T-helper 1 cell treated with Interleukin-12 subunit alpha and Interleukin-12 subunit beta and Interleukin-4 antibody, amounts not matched to agents 30 μg/mL and 1 μg/mL, for 36 hours (primary cell): ENCODE measurements around the gene PTPRU.

Experiments
- H3K27ac Mint-ChIP-seq: one replicate; pipeline ENCODE4 v1.8.0; 2021; ENCODE audit warnings: mild to moderate bottlenecking, mixed read lengths
- H3K27me3 Mint-ChIP-seq: one replicate; pipeline ENCODE4 v1.8.0; 2021; ENCODE audit warnings: low read depth, mixed read lengths
- H3K36me3 Mint-ChIP-seq: one replicate; pipeline ENCODE4 v1.8.0; 2021; ENCODE audit warnings: low read depth, mixed read lengths
- H3K4me1 Mint-ChIP-seq: one replicate; pipeline ENCODE4 v1.8.0; 2021; ENCODE audit warnings: low read depth, mixed read lengths
- H3K4me3 Mint-ChIP-seq: one replicate; pipeline ENCODE4 v1.8.0; 2021; ENCODE audit warnings: mild to moderate bottlenecking, moderate library complexity, mixed read lengths
- H3K9me3 Mint-ChIP-seq: one replicate; pipeline ENCODE4 v1.8.0; 2021; ENCODE audit warnings: mixed read lengths

Gene PTPRU

DNA sequence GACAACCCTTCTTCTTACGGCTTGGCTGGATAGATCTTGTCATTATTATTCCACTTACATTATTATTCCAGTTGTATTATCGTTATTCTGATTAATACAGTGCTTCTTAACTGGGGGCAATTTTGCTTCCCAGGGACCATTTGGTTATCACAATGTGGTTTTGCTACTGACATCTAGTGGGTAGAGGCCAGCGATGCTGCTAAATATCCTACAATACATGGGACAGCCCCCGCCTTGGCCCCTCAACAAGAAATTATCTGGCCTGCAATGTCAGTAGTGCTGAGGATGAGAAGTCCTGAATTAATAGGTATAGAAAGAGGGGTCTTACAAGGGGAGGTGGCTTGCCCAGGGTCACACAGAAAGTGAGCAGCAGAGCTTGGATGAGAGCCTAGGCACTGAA is 105.6 kb downstream of the PTPRU start:
- Mint-ChIP-seq H3K4me3 (no peak overlapping the region), H3K27ac (no peak overlapping the region), H3K27me3 (peaks cover 20% of the 10 kb centered on the region)

DNA sequence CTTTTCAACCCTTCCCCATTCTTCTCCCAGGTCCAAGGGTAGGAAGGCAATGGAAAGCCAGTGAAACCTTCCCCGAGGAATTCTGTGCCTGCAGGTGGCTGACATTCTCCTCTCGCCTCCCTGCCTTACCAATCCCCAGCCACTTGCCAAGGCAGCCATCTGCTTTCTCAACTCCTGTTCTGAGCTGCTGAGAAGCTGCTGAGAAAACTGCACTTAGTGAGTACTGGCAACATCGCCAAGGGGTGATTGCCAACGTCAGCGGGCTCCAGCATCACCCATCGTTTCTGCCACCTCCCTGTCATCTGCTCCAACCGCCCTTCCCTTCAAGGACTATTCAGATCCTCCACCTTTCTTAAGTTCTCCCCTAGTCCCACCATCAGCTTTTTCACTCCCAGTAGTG is 106.0 kb downstream of the PTPRU start:
- peaks cover 20% of the 10 kb centered on the region for H3K27me3 Mint-ChIP-seq
- H3K27ac Mint-ChIP-seq: no peak overlapping the region
- H3K4me3 Mint-ChIP-seq: no peak overlapping the region
- H3K9me3 Mint-ChIP-seq: no peaks in the 10 kb centered on the region
- no peaks in the 10 kb centered on the region for H3K36me3 Mint-ChIP-seq
- peaks cover 3% of the 10 kb centered on the region for H3K4me1 Mint-ChIP-seq

More for the DNA sequence above, 105.6 kb downstream of the PTPRU start:
- H3K9me3 Mint-ChIP-seq: no peaks in the 10 kb centered on the region
- H3K36me3 Mint-ChIP-seq: no peaks in the 10 kb centered on the region
- H3K4me1 Mint-ChIP-seq: peaks cover 3% of the 10 kb centered on the region

DNA sequence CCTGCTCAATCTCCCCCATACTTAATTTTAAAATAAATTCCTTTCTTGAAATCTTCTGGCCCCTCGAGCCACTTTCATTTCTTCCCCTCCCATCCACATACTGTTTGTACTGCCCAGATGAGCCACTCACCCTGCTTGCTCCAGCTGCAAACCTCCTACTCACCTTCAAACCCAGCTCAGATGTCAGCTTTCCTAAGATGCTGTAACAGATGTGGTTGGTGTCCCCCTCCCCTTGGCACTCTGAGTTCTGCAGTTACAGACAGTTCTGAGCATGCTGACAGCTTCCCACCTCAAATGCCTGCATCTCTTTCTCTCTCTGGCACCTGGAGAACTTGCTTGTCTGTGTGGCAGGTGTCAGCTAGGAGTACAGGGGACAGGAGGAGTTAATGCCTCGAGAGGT is 106.7 kb downstream of the PTPRU start:
- Mint-ChIP-seq H3K4me1 (peaks cover 3% of the 10 kb centered on the region), H3K9me3 (no peaks in the 10 kb centered on the region), H3K4me3 (no peak overlapping the region), H3K27me3 (peaks cover 18% of the 10 kb centered on the region), H3K36me3 (no peaks in the 10 kb centered on the region), H3K27ac (no peak overlapping the region)

DNA sequence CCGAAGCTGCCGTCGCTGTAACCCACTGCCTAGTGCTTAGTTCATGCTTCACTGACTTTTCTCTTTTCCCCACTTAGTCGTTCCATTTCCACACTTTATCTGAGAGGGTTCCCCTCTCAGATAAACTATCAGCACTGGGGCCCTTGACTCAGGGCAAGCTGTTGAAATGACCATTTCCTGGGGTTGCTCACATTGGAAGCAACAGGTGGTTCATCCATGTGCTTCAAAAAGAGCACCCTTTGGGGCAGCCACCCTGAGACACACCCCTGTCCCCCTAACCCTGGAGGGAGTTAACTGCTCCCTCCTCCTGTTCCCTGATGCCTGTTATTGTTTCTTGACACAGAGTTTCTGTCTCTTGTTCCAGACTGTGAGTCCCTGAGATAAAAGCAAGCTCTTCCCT is 107.2 kb downstream of the PTPRU start:
- Mint-ChIP-seq H3K27me3 (peaks cover 17% of the 10 kb centered on the region), H3K9me3 (no peaks in the 10 kb centered on the region), H3K4me3 (no peak overlapping the region), H3K36me3 (no peaks in the 10 kb centered on the region), H3K4me1 (peaks cover 3% of the 10 kb centered on the region), H3K27ac (no peak overlapping the region)

DNA sequence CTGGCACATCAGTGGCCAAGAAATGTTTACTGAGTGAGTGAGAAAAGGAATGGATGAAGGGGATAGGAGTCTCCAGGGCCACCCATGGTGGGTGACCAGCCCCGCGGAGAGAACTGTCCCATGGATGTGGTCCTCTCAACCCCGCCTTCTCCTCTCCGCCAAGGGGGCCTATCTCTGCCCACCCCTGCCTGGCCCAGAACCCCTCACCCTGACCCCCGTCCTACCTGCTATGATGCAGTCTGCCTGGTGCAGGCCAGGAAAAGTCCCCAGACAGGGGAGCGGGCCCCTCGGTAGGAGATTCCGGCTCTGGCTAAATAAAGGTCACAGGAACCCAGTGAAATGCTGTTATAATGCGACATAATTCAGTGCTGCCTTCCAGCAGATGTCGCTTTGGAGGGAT is 107.6 kb downstream of the PTPRU start:
- H3K27ac Mint-ChIP-seq: no peak overlapping the region
- no peaks in the 10 kb centered on the region for H3K9me3 Mint-ChIP-seq
- peaks cover 17% of the 10 kb centered on the region for H3K27me3 Mint-ChIP-seq
- H3K4me3 Mint-ChIP-seq: no peak overlapping the region
- H3K4me1 Mint-ChIP-seq: peaks cover 3% of the 10 kb centered on the region
- H3K36me3 Mint-ChIP-seq: no peaks in the 10 kb centered on the region

DNA sequence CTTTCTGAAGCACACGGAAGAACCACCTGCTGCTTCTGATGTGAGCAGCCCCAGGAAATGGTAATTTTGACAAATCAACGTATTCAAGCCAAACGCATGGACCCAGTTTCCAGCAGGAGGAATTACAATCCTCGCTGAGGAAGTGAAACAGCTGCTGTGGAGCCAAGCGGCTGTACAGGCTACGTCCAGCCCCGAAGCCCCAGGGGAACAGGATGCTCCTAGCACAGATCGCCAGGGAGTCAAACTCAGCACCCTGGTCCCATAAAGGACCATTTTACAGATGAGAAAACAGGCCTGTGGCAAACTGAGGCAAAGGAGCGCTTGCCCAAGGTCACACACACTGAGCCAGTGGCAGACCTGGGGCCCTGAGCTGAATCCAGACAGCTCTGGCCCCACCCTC is 108.0 kb downstream of the PTPRU start:
- H3K27ac Mint-ChIP-seq: no peak overlapping the region

DNA sequence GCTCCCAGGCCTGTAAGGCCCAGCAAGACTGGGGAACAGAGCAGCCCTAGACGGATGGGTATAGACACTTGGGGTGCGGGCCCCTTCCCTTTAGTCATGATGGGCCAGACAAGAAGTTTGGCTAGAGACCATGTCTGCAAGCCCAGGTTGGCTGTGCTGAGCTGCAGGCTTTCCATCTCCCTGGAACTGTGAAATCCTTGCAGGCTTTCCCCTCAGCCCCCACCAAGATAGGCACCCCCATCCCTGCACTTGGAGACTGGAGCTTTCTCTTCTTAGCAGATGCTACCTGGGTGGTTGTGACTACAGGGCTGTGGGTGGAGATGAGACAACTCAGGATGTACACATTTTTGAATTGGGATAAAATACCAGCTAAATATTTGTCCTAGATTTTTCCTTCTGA is 110.3 kb downstream of the PTPRU start:
- Mint-ChIP-seq H3K4me1 (peaks cover under 1% of the 10 kb centered on the region), H3K27me3 (peaks cover 25% of the 10 kb centered on the region), H3K9me3 (no peaks in the 10 kb centered on the region), H3K27ac (no peak overlapping the region), H3K36me3 (no peaks in the 10 kb centered on the region), H3K4me3 (no peak overlapping the region)

More for the DNA sequence above, 108.0 kb downstream of the PTPRU start:
- H3K36me3 Mint-ChIP-seq: no peaks in the 10 kb centered on the region
- H3K9me3 Mint-ChIP-seq: no peaks in the 10 kb centered on the region
- H3K4me3 Mint-ChIP-seq: no peak overlapping the region
- peaks cover 3% of the 10 kb centered on the region for H3K4me1 Mint-ChIP-seq
- peaks cover 17% of the 10 kb centered on the region for H3K27me3 Mint-ChIP-seq

DNA sequence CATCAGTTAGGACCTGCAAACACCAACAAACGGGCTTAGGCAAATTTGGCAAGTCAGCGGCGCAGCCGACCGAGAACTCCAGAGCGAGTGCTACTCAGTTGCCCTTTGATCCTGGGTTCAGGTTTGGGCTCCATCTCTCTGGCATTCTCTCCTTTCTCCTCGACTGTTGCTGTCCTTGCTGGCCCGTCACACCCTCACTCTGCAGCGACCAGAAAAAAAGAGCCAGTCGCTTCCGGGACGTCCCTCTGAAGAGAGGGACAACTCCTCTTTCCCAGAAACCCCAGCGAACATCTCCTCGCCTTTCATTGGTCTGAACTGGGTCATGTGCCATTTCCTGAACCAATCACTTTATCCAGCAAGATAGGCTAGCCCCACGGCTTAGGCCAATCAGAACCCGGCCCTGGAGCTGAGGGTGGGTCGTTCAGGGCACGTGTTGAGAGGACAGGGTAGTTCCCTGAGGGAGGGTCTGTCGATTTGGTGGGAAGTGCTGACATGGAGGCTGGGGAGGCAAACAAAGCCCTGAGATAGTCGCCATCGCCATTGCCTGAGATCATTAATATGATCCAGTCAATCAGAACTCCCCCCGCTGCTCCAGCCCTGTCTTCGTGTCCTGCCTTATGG is 113.7 kb downstream of the PTPRU start:
- Mint-ChIP-seq H3K36me3 (no peaks in the 10 kb centered on the region), H3K4me1 (no peaks in the 10 kb centered on the region), H3K27me3 (peaks cover 18% of the 10 kb centered on the region), H3K27ac (no peak overlapping the region), H3K9me3 (no peaks in the 10 kb centered on the region), H3K4me3 (no peak overlapping the region)

DNA sequence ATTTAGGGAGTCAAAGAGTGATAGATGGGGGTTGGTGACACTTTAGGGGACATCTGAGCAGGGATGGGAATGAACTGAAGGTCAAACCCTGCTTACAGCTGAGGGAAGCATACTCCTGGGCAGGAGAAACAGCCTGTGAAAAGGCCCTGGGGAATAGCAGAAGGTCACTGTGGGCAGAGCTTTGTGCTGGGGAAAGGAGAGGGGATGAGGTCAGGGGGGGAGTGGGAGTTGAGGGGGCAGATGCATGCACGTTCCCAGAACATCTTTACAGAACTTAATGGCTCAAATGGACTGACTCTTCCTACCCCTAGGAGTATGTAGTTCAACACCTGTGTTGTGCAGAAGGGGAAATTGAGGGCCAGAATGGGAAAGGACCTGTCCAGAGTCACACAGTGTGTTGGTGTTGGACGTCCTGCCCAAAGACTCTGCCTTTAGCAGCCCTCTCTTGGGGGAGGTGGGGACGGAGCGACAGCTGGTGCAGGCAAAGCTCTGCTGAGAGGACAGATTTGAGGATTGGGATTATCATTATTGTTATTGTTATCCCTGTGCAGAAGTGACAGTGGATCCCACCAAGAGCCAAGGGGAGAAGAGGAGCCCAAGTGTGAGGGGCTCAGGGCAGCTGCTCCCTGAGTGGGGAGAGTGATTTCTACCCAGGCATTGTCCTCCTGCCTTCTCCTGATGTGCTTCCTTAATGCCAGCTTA is 116.5 kb downstream of the PTPRU start:
- no peak overlapping the region for H3K4me3 Mint-ChIP-seq
- H3K27ac Mint-ChIP-seq: no peak overlapping the region
- no peaks in the 10 kb centered on the region for H3K36me3 Mint-ChIP-seq
- H3K4me1 Mint-ChIP-seq: no peaks in the 10 kb centered on the region
- H3K9me3 Mint-ChIP-seq: no peaks in the 10 kb centered on the region
- H3K27me3 Mint-ChIP-seq: peaks cover 11% of the 10 kb centered on the region

DNA sequence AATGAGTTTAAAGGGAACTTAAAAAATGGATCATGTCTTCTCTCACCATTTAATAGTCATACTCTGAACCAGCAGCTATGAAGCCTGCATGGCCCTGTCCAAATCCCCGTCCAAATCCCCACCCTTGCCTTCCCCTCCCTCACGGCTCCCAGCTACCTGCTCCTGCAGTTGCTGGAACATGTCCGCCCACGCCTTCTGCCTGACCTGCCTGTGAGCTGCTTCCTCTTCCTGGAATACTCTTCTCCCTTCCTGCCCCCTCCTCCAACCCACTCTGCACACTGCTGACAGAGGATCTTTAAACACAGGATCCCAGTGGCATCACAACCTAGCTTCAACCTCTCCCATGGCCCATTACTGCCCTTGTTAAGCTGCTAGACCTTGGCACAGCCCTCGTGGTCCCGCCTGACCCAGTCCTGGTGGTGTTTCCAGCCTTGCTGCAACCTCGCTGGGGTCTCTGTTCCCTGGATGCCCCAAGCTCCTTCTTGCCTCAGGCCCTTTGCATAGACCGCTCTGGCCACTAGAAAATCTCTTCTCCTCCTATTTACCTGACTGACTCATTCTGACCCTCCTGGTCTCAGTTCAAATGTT is 118.3 kb downstream of the PTPRU start:
- no peaks in the 10 kb centered on the region for H3K36me3 Mint-ChIP-seq
- no peak overlapping the region for H3K27ac Mint-ChIP-seq
- no peak overlapping the region for H3K4me3 Mint-ChIP-seq
- H3K27me3 Mint-ChIP-seq: peaks cover 11% of the 10 kb centered on the region
- H3K9me3 Mint-ChIP-seq: no peaks in the 10 kb centered on the region
- no peaks in the 10 kb centered on the region for H3K4me1 Mint-ChIP-seq

DNA sequence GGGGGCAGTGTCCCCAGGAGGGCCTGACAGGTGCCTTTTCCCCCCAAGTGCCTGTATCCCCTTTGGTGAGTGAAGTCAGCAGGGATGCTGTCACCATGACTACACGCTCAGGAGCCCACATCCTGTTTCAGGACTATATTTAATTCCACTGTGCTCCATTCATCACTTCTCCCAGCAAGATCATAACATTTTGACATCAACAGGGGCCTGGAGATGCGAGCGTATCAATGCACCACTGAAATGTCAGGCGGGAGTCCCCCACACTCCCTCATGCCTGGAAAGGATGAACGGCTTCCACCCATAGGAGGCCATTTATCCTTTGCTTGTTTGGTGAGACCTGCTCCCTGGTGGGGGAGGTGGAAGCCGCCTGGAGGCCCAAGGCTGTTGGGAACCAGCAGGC is 119.1 kb downstream of the PTPRU start:
- Mint-ChIP-seq H3K4me3 (no peak overlapping the region), H3K27ac (no peak overlapping the region), H3K36me3 (no peaks in the 10 kb centered on the region), H3K4me1 (no peaks in the 10 kb centered on the region), H3K27me3 (peaks cover 11% of the 10 kb centered on the region), H3K9me3 (no peaks in the 10 kb centered on the region)

DNA sequence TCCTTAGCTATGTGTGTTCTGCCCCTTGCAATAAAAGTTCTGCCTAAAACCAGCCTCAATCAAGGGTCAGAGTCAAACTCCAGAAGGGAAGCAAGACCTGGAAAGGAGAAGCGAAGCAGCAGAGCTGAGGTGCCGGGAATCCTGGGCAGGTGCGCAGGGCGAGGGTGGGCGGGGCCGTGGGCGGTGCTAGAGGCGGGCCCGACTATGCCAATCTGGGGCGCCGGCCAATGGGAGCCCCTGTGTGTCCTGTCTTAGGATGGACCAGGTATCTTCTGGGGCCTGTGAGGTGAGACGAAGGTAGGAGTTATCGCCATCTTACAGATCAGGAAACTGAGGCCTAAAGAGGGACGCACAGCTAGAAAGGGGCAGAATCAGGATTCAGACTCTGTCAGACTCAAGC is 120.3 kb downstream of the PTPRU start:
- H3K27ac Mint-ChIP-seq: no peak overlapping the region
- H3K9me3 Mint-ChIP-seq: no peaks in the 10 kb centered on the region
- H3K36me3 Mint-ChIP-seq: no peaks in the 10 kb centered on the region
- H3K4me3 Mint-ChIP-seq: no peak overlapping the region
- peaks cover 14% of the 10 kb centered on the region for H3K27me3 Mint-ChIP-seq
- H3K4me1 Mint-ChIP-seq: no peaks in the 10 kb centered on the region

DNA sequence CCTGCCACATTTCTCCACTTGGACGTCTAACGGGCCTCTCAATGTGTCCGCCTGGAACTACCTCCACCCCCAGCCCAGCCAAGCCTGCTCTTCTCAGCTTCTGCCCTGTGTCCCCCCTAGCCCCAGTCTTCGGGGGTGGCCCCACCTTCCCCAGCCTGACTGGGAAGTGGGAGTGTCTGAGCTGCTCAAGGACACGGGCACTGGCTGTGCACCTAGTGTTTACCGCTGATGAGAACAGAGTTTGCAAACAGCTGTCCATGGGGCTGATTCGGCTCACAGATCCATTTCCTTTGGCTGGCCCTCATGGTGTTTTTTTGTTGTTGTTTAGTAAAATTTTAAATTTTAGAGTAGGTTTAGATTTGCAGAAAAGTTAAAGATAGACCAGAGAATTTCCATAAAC is 121.1 kb downstream of the PTPRU start:
- H3K4me1 Mint-ChIP-seq: no peaks in the 10 kb centered on the region
- H3K27me3 Mint-ChIP-seq: peaks cover 13% of the 10 kb centered on the region
- no peaks in the 10 kb centered on the region for H3K9me3 Mint-ChIP-seq
- H3K4me3 Mint-ChIP-seq: no peak overlapping the region
- no peak overlapping the region for H3K27ac Mint-ChIP-seq
- no peaks in the 10 kb centered on the region for H3K36me3 Mint-ChIP-seq

DNA sequence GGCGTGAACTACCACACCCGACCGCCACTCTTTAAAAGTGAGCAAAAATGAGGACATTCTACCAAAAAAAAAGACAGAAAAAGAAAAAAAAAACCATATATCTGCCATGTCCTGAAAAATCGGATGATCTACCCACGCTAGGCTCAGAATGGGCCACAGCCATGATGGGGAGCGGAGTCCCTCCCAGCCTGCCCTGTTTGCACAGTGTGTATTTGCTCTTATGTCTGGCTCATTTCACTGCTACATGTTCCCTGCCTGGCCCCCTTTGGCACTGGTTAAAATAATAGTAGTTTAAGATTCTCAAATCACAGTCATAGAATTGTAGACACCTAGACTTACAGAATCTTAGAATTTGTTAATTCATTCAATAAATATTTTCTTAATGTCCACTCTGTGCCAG is 121.9 kb downstream of the PTPRU start:
- H3K4me1 Mint-ChIP-seq: no peaks in the 10 kb centered on the region
- no peaks in the 10 kb centered on the region for H3K9me3 Mint-ChIP-seq
- H3K36me3 Mint-ChIP-seq: no peaks in the 10 kb centered on the region
- H3K4me3 Mint-ChIP-seq: no peak overlapping the region
- peaks cover 13% of the 10 kb centered on the region for H3K27me3 Mint-ChIP-seq
- H3K27ac Mint-ChIP-seq: no peak overlapping the region

DNA sequence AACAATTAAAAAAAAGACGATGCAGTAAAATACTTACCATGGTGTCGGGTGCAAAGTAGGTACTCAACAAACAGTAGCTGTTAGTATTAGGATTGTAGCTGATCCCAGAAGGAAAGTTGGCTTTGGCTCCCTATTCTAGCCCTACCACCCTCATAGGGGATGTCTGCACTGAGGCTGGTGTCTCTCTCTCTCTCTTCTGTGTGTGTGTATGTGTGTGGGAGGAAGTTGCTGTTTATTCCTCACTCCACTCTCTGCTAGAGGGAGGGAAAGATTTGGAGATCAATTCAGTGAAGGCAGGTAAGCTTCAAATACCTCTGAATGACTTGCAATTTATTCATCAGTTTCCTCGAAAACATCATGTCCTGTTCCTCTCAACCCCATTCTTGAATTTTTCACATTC is 124.4 kb downstream of the PTPRU start:
- Mint-ChIP-seq H3K4me1 (no peaks in the 10 kb centered on the region), H3K27ac (no peak overlapping the region), H3K4me3 (no peak overlapping the region), H3K9me3 (no peaks in the 10 kb centered on the region), H3K36me3 (no peaks in the 10 kb centered on the region), H3K27me3 (peaks cover 13% of the 10 kb centered on the region)
